DOHH2 (cell line): ENCODE measurements around the gene PDE8B.

Experiments used
- H3F3A ChIP-seq: fragments of 200-600 bp; sonication (generic), shearing (Covaris generic); 2 replicates; pipeline ENCODE4 v1.6.0; 2016; ENCODE audit warnings: antibody characterized with exemption, mild to moderate bottlenecking; ENCODE audit not compliant: control insufficient read depth, insufficient read depth
- H3K27ac ChIP-seq: fragments of 200-600 bp; sonication (generic); 2 replicates; pipeline ENCODE4 v1.5.1; 2014; ENCODE audit warnings: low read depth, mild to moderate bottlenecking, low read length, moderate library complexity
- H3K27me3 ChIP-seq: fragments of 200-600 bp; sonication (generic); 2 replicates; pipeline ENCODE4 v1.6.1; 2014; ENCODE audit warnings: mild to moderate bottlenecking, low read length, mixed read lengths; ENCODE audit not compliant: control insufficient read depth
- H3K36me3 ChIP-seq: fragments of 200-600 bp; sonication (generic); 2 replicates; pipeline ENCODE4 v1.6.1; 2014; ENCODE audit warnings: mild to moderate bottlenecking, low read length, moderate library complexity, mixed read lengths; ENCODE audit not compliant: control insufficient read depth
- H3K4me1 ChIP-seq: fragments of 200-600 bp; sonication (generic); 2 replicates; pipeline ENCODE4 v1.6.1; 2014; ENCODE audit warnings: mild to moderate bottlenecking, low read length, mixed read lengths; ENCODE audit not compliant: control insufficient read depth
- H3K4me2 ChIP-seq: fragments of 200-600 bp; sonication (generic); 2 replicates; pipeline ENCODE4 v1.6.0; 2014; ENCODE audit warnings: mild to moderate bottlenecking, low read length, moderate library complexity
- H3K4me3 ChIP-seq: fragments of 200-600 bp; sonication (generic); 2 replicates; pipeline ENCODE4 v1.5.1; 2014; ENCODE audit warnings: mild to moderate bottlenecking, low read length, mixed read lengths
- H3K79me2 ChIP-seq: fragments of 200-600 bp; sonication (generic); 2 replicates; pipeline ENCODE4 v1.6.1; 2014; ENCODE audit warnings: mild to moderate bottlenecking, low read length, mixed read lengths; ENCODE audit not compliant: control insufficient read depth
- H3K9me2 ChIP-seq: fragments of 200-600 bp; sonication (generic); replicated peaks from 2 replicates; pipeline ENCODE4 v1.6.1; 2014; ENCODE audit warnings: mild to moderate bottlenecking, low read length, mixed read lengths; ENCODE audit not compliant: control insufficient read depth
- H3K9me3 ChIP-seq: fragments of 200-600 bp; sonication (generic); 2 replicates; pipeline ENCODE4 v1.6.1; 2014; ENCODE audit warnings: antibody characterized with exemption, low read length, mixed read lengths; ENCODE audit not compliant: control insufficient read depth, insufficient read depth
- H4K20me1 ChIP-seq: fragments of 200-600 bp; sonication (generic); 2 replicates; pipeline ENCODE4 v1.6.0; 2014; ENCODE audit warnings: low read depth, mild to moderate bottlenecking, antibody characterized with exemption, low read length, moderate library complexity; ENCODE audit not compliant: control insufficient read depth, insufficient read depth
- EZH2phosphoT487 ChIP-seq: fragments of 200-600 bp; sonication (generic); IDR thresholded peaks from 2 replicates; pipeline ENCODE4 v1.6.1; 2017; ENCODE audit warnings: borderline replicate concordance, mild to moderate bottlenecking, antibody characterized with exemption, low read length, moderate library complexity, mixed read lengths
- TF ChIP-seq, protein P1 (sequence below): fragments of 200-600 bp; sonication (generic); IDR thresholded peaks from one replicate; pipeline ENCODE4 v1.5.1; 2014; ENCODE audit warnings: antibody characterized with exemption, mild to moderate bottlenecking, low read depth, low read length; ENCODE audit not compliant: poor library complexity, severe bottlenecking

Gene PDE8B

DNA sequence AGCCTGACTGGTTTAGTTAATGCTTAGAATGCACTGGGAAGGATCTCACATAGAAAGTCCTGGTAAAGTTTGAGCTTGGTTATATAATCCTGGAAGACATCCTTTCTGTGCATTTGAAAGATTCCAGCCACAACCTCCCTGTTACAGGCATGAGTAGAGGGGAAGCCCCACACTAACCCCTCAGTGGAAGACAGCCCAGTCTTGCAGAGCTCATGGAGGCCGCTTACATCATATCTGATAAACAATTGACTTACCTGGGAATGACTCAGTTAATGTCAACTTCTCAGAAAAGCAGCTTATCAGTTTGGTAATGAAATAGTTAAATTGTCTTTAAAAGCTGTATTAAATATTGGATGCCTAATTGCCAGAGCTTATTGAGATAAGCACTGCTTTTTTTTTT is 28.1 kb upstream of the PDE8B start:
- no peak overlapping the region for H3K4me2 ChIP-seq
- H3K9me3 ChIP-seq = no peaks in the 10 kb centered on the region
- no peak overlapping the region for H3K4me3 ChIP-seq
- TF ChIP-seq, protein P1, sequence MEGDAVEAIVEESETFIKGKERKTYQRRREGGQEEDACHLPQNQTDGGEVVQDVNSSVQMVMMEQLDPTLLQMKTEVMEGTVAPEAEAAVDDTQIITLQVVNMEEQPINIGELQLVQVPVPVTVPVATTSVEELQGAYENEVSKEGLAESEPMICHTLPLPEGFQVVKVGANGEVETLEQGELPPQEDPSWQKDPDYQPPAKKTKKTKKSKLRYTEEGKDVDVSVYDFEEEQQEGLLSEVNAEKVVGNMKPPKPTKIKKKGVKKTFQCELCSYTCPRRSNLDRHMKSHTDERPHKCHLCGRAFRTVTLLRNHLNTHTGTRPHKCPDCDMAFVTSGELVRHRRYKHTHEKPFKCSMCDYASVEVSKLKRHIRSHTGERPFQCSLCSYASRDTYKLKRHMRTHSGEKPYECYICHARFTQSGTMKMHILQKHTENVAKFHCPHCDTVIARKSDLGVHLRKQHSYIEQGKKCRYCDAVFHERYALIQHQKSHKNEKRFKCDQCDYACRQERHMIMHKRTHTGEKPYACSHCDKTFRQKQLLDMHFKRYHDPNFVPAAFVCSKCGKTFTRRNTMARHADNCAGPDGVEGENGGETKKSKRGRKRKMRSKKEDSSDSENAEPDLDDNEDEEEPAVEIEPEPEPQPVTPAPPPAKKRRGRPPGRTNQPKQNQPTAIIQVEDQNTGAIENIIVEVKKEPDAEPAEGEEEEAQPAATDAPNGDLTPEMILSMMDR = no peak
- no peak for TF ChIP-seq EZH2phosphoT487
- no peaks in the 10 kb centered on the region for H3K4me1 ChIP-seq
- no peaks in the 10 kb centered on the region for H3K79me2 ChIP-seq
- no peaks in the 10 kb centered on the region for H3K36me3 ChIP-seq
- H4K20me1 ChIP-seq = no peaks in the 10 kb centered on the region
- H3F3A ChIP-seq = no peaks in the 10 kb centered on the region
- no peaks in the 10 kb centered on the region for H3K9me2 ChIP-seq
- H3K27ac ChIP-seq = no peak overlapping the region
- H3K27me3 ChIP-seq = no peaks in the 10 kb centered on the region

DNA sequence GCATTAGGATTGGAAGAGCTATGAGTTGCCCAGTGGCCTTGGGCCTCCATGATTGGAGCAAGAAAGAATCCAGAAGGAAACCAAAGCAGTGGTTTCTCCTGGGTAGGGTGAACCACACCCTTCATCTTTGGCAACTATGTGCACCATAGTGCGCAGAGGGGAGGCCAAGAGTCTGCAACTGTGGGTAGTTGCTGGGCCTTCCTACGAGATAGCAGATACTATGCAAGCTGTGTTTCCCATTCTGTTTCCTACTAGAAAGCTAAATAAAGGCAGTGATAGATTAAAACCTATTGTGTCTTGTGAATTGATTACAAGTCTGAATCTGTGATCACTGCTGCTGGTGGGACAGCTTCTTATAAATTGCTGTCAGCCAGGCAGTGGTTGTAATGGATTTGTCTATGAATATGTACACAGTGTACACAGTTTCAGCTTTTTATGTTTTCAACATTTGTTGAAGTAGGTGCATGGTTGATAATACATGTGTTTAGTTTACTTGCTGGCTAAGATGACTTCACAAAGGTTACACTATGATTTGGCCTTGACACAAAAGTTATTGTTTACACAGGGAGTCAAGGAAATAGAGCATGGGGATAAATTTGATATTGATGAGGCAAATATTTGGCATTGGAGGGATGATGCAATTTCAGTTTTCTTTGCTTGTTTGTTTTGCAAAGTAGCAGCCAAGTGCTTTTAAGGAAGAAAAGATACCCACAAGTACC is 23.7 kb upstream of the PDE8B start:
- no peaks in the 10 kb centered on the region for H3K79me2 ChIP-seq
- no peaks in the 10 kb centered on the region for H3K36me3 ChIP-seq
- no peaks in the 10 kb centered on the region for H3K4me1 ChIP-seq
- H3K9me2 ChIP-seq = no peaks in the 10 kb centered on the region
- no peak overlapping the region for H3K4me3 ChIP-seq
- H3K4me2 ChIP-seq = no peak overlapping the region
- H3K27me3 ChIP-seq = peaks cover 6% of the 10 kb centered on the region; the same call in 1 of the 2 replicates
- H3K27ac ChIP-seq = no peak overlapping the region
- H4K20me1 ChIP-seq = no peaks in the 10 kb centered on the region
- no peaks in the 10 kb centered on the region for H3K9me3 ChIP-seq
- no peaks in the 10 kb centered on the region for H3F3A ChIP-seq
- TF ChIP-seq EZH2phosphoT487 = no peak
- TF ChIP-seq, protein P1 = no peak

- H3F3A ChIP-seq = no peaks in the 10 kb centered on the region
- no peak overlapping the region for H3K4me2 ChIP-seq
- no peak overlapping the region for H3K27ac ChIP-seq
- no peaks in the 10 kb centered on the region for H3K9me2 ChIP-seq
- H3K27me3 ChIP-seq = peaks cover 6% of the 10 kb centered on the region; the same call in 1 of the 2 replicates
- no peaks in the 10 kb centered on the region for H3K4me1 ChIP-seq
- no peaks in the 10 kb centered on the region for H4K20me1 ChIP-seq
- no peaks in the 10 kb centered on the region for H3K79me2 ChIP-seq
- no peak for TF ChIP-seq EZH2phosphoT487
- TF ChIP-seq, protein P1 = no peak
- no peaks in the 10 kb centered on the region for H3K9me3 ChIP-seq
- H3K4me3 ChIP-seq = no peak overlapping the region
- H3K36me3 ChIP-seq = no peaks in the 10 kb centered on the region
These were observed 21.1 kb upstream of the PDE8B start for GRCh38 chr5:77189421-77189820.
